Stimulated activated CD4-positive, alpha-beta T cell treated with anti-CD3 and anti-CD28 coated beads, Interleukin-2, amount 100 ng/mL, for 24 hours (primary cell): ENCODE measurements around the gene NRP1.
"Not testable (repeated sequence)": the region's sequence is repeated elsewhere in the genome, so short reads cannot be mapped to it uniquely, and the experiment has no call there.

Experiments
- DNase-seq, 2 donors: peaks; one replicate each; pipeline ENCODE4 v3.0.0-alpha.2; 2020

The NRP1 gene

DNA sequence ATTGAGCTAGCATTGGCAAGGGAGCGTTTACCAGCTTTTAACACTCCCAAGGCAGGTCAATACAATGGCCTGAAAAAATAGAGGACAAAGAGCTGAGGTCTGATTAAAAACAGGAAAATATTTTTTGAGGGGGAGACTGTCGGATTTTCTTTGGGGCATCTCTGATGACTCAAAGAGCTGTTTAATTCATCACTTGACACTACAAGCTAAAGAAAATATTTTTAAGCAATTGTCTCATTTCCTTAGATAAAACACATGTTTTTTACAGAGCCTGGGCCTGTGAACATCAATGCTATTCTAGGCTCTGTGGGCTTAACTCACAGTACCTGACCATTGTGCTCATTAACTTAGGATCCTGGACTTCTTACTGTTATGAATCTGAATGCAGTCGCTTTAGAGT is 100.8 kb downstream of the NRP1 start:
- no peak for DNase-seq

DNA sequence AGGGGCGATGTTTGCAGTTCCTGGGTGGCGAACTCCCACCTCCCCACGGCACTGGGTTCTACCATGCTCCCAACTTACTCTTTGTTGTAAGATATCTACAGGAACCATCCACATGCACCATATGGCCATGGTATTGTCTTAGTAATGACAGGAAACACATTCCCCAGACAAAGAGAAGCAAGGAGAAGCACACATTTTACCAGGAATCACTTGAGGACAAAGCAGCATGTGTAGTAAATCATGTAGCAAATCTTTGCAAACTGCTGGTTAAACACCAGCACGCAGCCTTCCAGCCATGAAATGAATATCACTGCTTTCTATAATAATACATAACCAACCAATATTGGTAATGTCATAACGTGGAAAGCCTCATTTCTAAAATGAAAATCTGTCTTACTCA is 101.2 kb downstream of the NRP1 start:
- DNase-seq: no peak

DNA sequence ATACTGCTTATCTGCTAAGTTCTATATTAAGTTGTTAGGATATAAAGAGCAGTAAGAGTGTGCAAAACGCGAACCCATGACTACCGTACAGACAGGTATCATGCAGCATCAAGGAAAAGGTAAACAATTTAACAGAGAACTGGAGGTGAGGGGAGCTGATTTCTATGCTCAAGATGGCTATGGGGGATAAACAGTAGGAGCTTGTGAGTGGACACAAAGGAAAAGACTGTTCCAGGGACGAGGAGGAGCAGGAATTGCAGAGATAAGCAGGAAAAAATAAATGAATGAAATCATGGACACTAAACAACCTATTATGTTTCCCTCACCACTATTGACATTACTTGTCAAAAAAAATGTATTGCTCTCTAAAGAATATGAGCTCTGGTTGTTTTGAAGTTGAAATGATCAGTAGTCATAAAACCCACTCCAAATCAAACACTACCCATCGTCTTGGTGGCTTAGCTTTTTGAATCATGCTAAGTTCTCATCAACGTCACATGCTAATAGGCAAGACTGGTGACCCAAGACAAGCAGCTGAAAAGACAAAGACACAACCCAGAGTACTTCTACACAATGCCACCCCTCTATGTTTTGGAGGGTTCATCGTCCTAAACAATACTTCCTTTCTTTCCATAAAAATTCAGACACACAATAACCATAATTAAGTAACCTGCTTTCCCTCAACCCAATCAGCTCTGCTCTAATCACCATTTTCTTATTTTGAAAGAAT is 102.7 kb downstream of the NRP1 start:
- DNase-seq: no peak

DNA sequence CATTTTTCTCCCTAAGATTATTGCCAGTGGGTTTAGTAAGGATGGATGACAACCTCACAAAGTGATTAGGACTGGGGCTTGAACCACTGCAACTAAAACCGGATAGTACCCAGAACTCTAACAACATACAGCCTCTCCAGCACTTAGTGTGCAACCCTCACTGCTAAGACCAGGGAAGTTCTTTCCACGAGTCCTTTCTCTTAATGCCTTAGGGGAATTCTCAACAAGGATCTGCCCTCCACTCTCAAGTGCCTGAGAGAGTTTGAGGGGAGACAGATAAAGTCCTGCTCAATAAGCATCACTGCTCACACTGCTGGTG is 104.6 kb downstream of the NRP1 start:
- DNase-seq: no peak

DNA sequence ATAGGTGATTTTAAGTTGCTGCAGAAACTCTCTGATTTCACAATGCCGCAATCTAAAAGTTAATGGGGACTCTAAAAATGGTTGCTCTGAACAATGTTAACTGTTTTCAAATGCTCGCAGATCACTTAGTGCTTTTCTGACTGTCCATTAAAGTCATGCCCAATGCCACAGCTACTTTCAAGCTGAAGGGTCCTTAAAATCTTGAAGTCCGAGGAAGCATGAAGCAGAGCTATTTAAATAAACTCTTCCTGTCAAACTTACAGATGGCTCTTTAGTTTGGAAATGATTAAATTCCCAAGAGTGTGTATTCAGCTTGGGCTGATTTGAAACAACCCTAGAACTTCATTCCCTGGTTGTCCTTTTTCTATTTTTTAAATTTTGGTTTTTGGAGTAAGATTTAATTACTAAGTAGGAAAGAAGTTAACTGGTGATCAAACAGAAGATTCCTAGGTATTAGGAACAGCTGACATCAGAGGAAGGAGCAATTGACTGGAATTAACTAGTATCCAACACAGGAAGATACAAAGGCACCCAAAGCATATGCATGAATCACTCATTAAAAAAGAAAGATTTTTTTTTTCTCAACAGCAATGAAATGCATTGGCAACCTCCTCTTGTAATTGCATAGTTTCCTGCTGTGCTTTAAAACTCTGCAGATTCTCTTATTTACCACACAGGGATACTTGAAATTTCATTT is 105.1 kb downstream of the NRP1 start:
- no peak for DNase-seq

DNA sequence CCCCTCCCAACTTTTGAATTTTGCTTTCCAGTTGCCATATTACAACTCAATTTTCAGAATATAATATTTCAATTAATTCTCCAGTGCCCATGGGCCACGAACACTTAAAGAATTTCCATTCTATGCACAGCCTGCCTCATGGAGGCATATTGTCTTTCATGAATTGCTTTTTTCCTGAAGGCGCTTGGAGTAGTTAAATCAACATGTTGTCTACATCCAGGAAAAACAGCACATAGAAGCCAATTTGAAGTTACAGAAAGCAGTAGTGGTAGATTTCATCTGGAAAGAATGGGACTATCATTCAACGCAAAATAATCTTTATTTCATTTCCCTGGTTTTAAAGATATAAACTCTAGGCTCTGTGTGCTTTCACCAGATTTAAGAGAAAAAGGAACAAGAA is 106.0 kb downstream of the NRP1 start:
- DNase-seq: no peak

DNA sequence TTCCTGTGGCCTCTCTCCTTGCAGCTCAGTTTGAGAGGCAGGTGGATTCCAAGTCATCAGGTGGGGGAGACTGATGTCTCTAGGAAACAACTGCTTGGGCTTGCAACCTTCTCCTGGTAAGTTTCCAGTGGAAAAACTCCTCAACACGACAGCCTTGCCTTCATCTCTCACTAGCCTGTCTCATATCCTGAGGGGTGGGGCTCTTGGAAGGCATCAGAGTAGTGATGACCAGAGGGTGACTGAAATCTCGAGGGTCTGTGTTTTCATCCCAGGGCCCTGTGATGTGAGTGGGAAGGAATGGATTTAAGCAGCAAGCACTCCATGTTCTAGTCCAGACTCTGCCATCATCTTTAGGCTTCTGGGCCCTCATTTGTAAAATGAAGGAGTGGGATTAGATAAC is 107.0 kb downstream of the NRP1 start:
- DNase-seq: no peak

DNA sequence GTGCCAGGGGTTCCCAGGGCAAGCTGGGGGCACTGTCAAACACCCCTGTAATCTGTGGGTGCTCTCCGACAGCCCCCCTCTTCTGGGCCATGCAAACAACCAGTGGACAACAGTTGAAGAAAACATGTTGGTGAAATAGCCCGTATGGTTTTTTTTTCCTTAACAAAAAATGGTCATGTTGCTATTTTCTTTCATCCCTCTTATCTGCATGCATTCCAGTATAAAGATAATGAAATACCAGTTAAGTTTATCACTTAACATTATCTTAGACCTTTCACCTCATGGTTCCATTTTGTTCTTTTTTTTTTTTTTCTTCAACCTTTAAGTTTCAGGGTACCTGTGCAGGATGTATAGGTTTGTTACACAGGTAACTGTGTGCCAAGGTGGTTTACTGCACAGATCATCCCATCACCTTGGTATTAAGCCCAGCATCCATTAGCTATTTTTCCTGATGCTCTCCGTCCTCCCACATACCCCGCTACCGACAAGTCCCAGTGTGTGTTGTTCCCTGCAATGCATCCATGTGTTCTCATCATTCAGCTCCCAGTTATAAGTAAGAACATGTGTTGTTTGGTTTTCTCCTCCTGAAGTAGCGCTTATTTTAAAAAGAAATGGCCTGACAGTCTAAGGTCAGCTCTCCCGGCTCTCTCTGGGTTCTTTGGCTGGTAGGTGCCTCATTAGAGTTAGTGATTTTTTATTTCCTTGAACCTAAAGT is 110.1 kb downstream of the NRP1 start:
- DNase-seq: no peak

DNA sequence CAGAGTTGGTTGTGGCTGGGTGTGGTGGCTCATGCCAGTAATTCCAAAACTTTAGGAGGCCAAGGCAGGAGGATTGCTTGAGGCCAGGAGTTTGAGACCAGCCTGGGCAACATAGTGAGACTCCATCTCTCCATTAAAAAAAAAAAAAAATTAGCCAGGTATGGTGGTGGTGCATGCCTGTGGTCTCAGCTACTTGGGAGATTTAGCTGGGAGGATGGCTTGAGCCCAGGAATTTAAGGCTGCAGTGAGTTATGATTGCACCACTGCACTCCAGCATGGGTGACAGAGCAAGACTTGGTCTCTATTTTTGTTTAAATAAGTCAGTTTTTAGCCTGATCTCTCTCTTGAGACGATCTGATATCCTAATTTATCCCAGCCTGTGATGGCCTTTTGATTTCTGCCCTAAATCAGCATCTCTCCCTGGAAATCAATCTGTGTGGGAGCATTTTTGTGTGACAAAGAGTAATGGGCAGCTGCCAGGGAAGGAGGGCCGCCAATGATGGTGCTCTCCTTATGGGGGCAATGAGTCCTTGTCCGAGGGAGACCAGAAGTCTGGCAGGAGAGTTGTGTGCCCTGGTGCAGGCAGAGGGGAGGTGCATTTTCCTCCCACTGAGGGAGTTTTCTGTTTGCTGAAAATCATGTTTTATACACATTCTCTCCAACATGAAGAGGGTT is 111.0 kb downstream of the NRP1 start:
- no peak for DNase-seq

DNA sequence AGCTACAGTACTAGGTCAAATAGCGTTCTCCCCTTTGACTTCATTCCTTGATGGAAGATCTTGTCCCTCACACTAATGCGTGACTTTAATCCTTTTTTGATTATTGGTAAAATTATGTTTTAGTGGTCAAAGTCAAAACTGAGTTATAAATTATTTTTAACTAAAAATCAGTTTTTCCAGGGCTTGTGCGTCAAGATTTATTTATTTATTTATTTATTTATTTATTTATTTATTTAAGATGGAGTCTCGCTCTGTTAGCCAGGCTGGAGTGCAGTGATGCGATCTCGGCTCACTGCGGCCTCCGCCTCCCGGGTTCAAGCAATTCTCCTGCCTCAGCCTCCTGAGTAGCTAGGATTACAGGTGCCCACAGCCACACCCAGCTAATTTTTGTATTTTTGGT is 112.2 kb downstream of the NRP1 start:
- not testable (repeated sequence) for DNase-seq

DNA sequence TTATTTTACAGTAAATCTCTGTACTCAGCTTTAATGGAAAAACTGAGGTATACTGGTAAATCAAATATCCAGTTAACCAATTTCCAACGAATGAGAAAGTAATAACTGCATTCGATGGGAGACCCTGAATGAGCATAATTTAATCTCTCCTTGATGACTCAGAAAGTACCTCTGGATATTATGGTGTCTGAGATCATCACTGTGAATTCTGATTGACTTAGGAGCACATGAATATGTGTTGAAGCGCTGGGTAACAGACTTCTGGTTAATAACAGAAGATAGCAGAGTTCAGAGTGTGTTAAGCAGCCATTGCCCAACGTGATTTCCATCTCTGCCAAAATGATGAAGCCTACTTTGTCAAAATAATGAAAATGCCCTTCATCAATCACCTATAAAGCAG is 116.6 kb downstream of the NRP1 start:
- no peak for DNase-seq

DNA sequence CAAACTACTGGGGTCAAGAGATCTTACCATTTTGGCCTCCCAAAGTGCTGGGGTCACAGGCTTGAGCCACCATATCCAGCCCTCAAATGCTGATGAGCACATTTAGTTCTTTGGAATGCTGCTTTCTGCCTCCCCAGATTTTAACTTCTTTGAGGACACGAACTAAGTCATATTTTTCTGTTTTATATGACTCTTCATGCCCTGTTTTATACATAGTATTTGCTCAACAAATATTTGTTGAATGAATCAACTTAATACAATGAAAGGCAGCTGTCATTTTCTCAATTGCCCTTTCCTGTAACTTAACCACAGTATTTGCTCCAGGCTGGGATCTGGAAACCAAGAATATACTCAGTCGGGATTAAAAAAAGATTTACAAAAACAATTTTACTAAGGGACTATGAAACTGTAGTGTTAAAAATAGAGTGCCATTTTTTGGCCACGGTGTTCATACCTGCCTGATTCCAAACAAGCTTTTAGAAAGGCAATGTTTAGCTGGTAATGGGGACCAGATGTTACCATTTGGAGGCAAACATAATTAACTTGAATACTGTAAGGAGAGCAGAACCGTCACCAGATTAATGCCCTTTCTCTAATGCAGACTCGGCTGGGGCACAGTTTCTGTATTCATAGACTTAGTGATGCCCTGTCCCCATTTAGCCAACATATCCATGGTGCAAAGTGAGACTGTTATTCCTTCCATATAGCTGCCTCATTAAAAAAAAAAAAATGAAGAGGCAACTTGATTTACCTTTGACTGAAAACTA is 117.6 kb downstream of the NRP1 start:
- no peak for DNase-seq

DNA sequence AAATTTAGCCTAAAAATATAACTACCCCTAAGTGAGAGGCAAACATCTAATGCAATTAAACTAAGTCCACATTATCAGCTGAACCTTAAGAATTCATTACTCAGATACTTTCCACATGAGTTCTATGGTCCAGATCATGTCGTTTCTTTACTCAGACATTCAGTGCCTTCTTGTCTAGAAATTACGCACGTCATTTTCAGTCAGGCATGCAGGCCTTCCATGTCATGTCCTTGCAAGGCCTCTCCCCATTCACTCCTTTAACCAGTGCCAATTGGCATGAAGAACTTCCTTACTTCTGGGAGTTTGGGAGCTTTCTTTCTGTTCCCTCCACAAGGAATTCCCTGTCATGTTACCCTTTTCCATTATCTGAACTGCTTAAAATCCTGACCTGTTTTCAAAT is 118.8 kb downstream of the NRP1 start:
- no peak for DNase-seq

DNA sequence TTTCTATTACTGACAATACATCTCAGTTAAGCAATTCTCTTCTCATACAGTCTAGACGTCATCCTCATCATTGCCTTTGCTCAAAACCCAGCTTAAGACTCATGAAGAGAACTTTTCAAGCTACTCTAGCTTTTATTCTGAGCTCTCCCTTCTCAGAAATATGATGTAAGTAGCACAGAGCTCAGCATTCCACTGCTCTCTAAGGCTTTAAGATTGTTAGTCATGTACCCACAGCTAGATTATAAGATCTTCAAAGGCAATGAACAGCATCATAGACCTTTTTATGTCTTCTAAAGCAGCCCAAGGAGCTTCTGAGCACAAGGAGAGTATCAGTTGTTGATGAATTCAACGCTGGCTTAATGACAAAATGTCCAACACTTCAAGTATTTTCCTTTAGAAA is 119.3 kb downstream of the NRP1 start:
- no peak for DNase-seq

DNA sequence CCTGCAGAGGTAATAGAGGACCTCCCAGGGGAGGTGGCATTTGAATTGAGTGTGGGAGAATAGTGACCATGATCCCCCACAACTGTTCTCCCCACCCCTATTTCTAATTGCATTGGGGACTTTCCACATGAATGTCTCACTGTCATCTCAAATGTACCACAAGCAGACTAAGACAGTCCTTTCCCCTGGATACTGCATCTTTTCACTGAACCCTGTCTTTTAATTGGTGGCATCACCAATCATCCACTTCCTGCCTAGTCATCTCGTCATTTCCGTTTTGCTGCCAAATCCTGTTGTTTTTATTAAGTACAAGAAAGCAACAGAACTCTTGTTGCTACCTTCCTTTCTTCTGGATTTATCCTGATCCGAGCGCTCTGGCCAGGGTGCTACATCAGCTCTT is 120.3 kb downstream of the NRP1 start:
- no peak for DNase-seq

DNA sequence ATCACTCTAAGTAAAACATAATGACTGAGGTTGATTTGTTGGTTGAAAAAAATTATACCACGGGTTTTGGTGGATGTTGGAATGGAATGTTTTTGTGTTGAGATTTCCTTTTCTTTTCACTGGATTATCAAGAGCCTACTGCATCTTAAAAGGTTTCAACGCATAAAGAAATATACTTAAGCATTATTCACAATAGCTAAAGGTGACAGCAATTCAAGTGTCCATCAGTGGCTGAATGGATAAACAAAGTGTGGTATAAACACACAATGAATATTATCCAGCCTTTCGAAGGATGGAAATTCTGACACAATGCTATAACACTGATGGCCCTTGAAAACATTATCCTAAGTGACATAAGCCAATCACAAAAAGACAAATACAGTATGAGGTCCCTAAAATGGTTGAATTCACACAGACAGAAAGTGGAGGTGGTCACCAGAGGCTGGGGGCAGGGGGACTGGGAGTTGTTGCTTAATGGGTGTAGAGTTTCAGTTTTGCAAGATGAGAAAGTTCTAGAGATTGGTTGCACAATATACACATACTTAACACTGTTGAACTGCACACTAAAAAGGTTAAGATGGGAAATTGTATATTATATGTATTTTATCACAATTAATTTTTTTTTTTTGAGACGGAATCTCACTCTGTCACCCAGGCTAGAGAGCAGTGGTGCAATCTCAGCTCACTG is 122.3 kb downstream of the NRP1 start:
- no peak for DNase-seq

DNA sequence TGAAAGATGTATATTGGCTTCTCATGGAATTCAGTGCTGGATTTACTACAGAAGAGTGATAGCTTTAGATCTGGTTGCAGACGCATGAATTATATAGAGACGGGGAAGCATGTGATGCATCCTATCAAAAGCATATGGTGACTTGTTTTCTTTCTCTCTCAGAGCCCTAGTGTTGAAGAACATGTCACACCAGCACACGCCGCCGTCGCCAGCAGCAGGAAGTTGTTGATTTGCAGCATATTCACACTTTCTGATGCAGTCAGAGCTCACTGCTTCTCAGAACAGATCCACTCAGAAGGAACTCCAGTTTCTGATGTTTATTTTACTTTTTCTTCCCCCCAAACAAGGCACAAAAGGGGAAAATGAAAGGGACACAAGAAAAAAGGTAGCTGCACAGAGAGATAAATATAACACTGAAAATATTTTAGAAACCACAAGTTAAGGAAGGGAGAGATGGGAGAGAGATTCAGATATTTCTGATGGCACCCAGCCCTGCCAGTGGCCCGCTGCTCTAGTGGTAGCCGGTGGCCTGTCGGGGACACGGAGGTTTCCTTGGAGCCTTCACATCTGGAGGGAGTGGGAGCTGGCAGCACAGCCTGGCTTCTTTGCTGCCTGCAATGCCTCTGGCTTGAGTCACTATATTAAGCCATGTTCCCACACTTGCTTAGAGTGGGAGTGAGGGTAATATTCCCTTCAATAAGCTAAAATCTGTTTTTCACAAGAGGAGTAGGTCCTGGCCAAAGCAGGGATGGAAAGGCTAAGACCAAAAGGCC is 123.2 kb downstream of the NRP1 start:
- DNase-seq: peak in 1 of 2 donors; percentile 24

DNA sequence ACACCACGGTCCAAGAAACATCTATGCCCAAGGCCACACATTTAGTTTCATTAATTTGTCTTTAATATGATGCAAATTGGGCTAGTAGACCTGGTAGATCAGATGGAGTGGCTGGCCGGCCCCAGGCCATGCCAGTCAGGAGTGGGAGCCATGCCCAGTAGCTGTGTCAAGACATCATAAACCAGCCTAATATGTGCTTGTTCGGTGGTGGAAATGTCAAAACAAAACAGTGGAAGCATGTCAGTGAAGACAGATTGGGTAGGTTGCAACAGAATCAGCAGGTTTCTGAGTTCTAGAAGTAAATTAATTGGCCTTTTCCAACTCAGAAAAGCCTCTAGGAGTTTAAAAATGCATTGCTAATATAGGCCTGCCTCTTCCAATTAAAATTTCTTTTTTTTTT is 124.7 kb downstream of the NRP1 start:
- DNase-seq: no peak

DNA sequence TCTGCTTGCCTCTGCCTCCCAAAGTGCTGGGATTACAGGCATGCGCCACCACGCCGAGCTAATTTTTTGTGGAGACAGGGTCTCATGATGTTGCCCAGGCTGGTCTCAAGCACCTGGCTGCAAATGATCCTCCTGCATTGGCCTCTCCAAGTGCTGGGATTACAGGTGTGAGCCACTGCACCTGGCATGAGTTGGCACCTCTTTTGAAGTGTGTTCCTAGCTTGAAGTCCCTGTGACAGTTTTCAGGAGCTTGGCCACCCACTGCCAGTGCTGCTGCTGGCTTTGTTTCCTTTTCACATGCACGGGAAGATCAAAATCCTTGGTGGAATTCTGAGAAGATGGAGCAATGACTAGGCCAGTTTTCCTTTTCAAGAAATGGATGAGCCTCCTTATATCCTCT is 126.3 kb downstream of the NRP1 start:
- DNase-seq: no peak

DNA sequence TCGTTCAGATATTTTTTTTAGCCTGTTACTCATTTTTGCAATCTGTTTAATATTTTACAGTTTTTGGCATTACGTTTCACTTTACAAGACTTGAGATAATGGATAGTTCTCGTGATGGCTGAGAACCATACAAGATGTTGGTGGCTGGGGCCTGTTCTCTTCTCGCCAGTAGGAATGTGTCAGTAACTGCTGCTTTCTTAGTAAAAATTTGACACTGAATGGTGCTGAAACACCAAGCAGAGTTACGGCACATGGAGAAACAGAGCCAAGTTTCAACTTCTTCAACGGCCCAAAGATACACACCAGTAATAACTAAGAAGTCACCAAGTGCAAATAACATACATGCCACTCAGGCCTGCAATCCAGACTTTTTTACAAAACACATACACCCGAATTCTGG is 130.4 kb downstream of the NRP1 start:
- DNase-seq: no peak

DNA sequence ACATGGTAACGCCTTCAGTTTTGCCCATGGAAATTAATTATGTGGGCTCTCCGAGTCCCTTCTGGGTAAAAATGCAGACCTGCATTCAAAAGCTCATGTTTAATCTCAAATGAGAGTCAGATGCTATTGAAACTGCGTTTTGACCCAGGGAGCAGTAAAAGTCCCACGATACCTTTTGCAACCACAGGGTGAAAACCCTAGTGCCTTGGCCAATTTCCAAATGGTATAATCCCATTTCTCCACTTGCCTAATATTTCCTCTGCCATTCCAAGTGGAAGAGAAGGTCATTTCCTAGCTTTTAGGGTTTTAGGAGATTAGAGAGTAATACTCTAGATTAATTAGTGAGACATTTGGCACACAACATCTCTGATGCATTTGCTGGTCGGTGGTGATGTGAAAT is 132.5 kb downstream of the NRP1 start:
- no peak for DNase-seq
